ENCODE measurements around the gene CDC42BPG.

Gene CDC42BPG

GRCh38 chr11:64801561-64802369 is 42.7 kb downstream of the CDC42BPG start:
- ATAC-seq (replicated peaks) (no peak), DNase-seq (no peak)
- H3K4me3 Mint-ChIP-seq, result peak overlapping the region; percentile 73 to 88
- peak overlapping the region; percentile 69 to 97 for H3K27ac Mint-ChIP-seq
- peaks cover 14 to 18% of the 10 kb centered on the region in 2 donors for H3K4me1 Mint-ChIP-seq (ENCODE audit: low read depth in 2 of 2)
- H3K27me3 Mint-ChIP-seq, result no peaks in the 10 kb centered on the region
- no peaks in the 10 kb centered on the region for H3K9me3 Mint-ChIP-seq
- peaks cover 18% of the 10 kb centered on the region for H3K36me3 Mint-ChIP-seq (ENCODE audit: insufficient read depth)

- no peak for DNase-seq
Measured at GRCh38 chr11:64801158-64801464, 43.3 kb downstream of the CDC42BPG start.

GRCh38 chr11:64800303-64801157 is 43.9 kb downstream of the CDC42BPG start:
- Mint-ChIP-seq H3K9me3 (no peaks in the 10 kb centered on the region), H3K4me1 (ENCODE audit: low read depth in 2 of 2) (peaks cover 14 to 15% of the 10 kb centered on the region in 2 donors), H3K27me3 (no peaks in the 10 kb centered on the region), H3K4me3 (peak overlapping the region in 1 of 2 donors; percentile 17), H3K36me3 (ENCODE audit: insufficient read depth) (peaks cover 16% of the 10 kb centered on the region), H3K27ac (peak overlapping the region in 1 of 2 donors; percentile 97)
- no peak for ATAC-seq (replicated peaks)
- DNase-seq, result no peak

More at GRCh38 chr11:64801158-64801464, 43.3 kb downstream of the CDC42BPG start:
- H3K4me3 Mint-ChIP-seq, result peak overlapping the region in 1 of 2 donors; percentile 17
- no peaks in the 10 kb centered on the region for H3K27me3 Mint-ChIP-seq
- H3K27ac Mint-ChIP-seq, result peak overlapping the region in 1 of 2 donors; percentile 97
- peaks cover 15 to 17% of the 10 kb centered on the region in 2 donors for H3K4me1 Mint-ChIP-seq (ENCODE audit: low read depth in 2 of 2)
- no peaks in the 10 kb centered on the region for H3K9me3 Mint-ChIP-seq
- H3K36me3 Mint-ChIP-seq (ENCODE audit: insufficient read depth), result peaks cover 13% of the 10 kb centered on the region
- no peak for ATAC-seq (replicated peaks)

GRCh38 chr11:64799623-64800302 is 44.7 kb downstream of the CDC42BPG start:
- DNase-seq (no peak), ATAC-seq (replicated peaks) (no peak)
- Mint-ChIP-seq H3K9me3 (no peaks in the 10 kb centered on the region), H3K4me1 (ENCODE audit: low read depth in 2 of 2) (peaks cover 14 to 15% of the 10 kb centered on the region in 2 donors), H3K27me3 (no peaks in the 10 kb centered on the region), H3K27ac (peak overlapping the region in 1 of 2 donors; percentile 63), H3K4me3 (no peak overlapping the region), H3K36me3 (ENCODE audit: insufficient read depth) (peaks cover 17% of the 10 kb centered on the region)

GRCh38 chr11:64799256-64799622 is 45.2 kb downstream of the CDC42BPG start:
- H3K4me3 Mint-ChIP-seq, result no peak overlapping the region
- peaks cover 19% of the 10 kb centered on the region for H3K36me3 Mint-ChIP-seq (ENCODE audit: insufficient read depth)
- H3K27me3 Mint-ChIP-seq, result no peaks in the 10 kb centered on the region
- no peak for DNase-seq
- ATAC-seq (replicated peaks), result no peak
- H3K4me1 Mint-ChIP-seq (ENCODE audit: low read depth in 2 of 2), result peaks cover 14 to 17% of the 10 kb centered on the region in 2 donors
- H3K27ac Mint-ChIP-seq, result peak overlapping the region in 1 of 2 donors; percentile 63
- H3K9me3 Mint-ChIP-seq, result no peaks in the 10 kb centered on the region

- H3K27me3 Mint-ChIP-seq, result no peaks in the 10 kb centered on the region
- peaks cover 22% of the 10 kb centered on the region for H3K36me3 Mint-ChIP-seq (ENCODE audit: insufficient read depth)
- no peak overlapping the region for H3K4me3 Mint-ChIP-seq
- ATAC-seq (replicated peaks) (no peak), DNase-seq (no peak)
- H3K27ac Mint-ChIP-seq, result peak overlapping the region in 1 of 2 donors; percentile 53
- H3K9me3 Mint-ChIP-seq, result no peaks in the 10 kb centered on the region
- peaks cover 4 to 12% of the 10 kb centered on the region in 2 donors for H3K4me1 Mint-ChIP-seq (ENCODE audit: low read depth in 2 of 2)
Measured at GRCh38 chr11:64796757-64797541, 47.5 kb downstream of the CDC42BPG start.

- H3K4me1 Mint-ChIP-seq (ENCODE audit: low read depth in 2 of 2), result peaks cover 4 to 12% of the 10 kb centered on the region in 2 donors
- DNase-seq (no peak), ATAC-seq (replicated peaks) (no peak)
- peaks cover 23% of the 10 kb centered on the region for H3K36me3 Mint-ChIP-seq (ENCODE audit: insufficient read depth)
- H3K9me3 Mint-ChIP-seq, result no peaks in the 10 kb centered on the region
- peak overlapping the region in 1 of 2 donors; percentile 53 for H3K27ac Mint-ChIP-seq
- H3K27me3 Mint-ChIP-seq, result no peaks in the 10 kb centered on the region
- no peak overlapping the region for H3K4me3 Mint-ChIP-seq
Measured at GRCh38 chr11:64796047-64796756, 48.3 kb downstream of the CDC42BPG start.

GRCh38 chr11:64794526-64794925 is 49.9 kb downstream of the CDC42BPG start:
- Mint-ChIP-seq H3K27ac (peak overlapping the region in 1 of 2 donors; percentile 86), H3K27me3 (no peaks in the 10 kb centered on the region), H3K4me3 (no peak overlapping the region), H3K9me3 (no peaks in the 10 kb centered on the region), H3K4me1 (ENCODE audit: low read depth in 2 of 2) (peaks cover 4 to 11% of the 10 kb centered on the region in 2 donors), H3K36me3 (ENCODE audit: insufficient read depth) (peaks cover 21% of the 10 kb centered on the region)
- no peak for ATAC-seq (replicated peaks)
- DNase-seq, result no peak

GRCh38 chr11:64793271-64794160 is 50.9 kb downstream of the CDC42BPG start:
- peak overlapping the region; percentile 48 to 86 for H3K27ac Mint-ChIP-seq
- H3K4me3 Mint-ChIP-seq, result no peak overlapping the region
- H3K27me3 Mint-ChIP-seq, result no peaks in the 10 kb centered on the region
- H3K4me1 Mint-ChIP-seq (ENCODE audit: low read depth in 2 of 2), result peaks cover 0 to 11% of the 10 kb centered on the region in 2 donors
- H3K9me3 Mint-ChIP-seq, result no peaks in the 10 kb centered on the region
- peaks cover 21% of the 10 kb centered on the region for H3K36me3 Mint-ChIP-seq (ENCODE audit: insufficient read depth)
- DNase-seq (no peak), ATAC-seq (replicated peaks) (no peak)

- H3K36me3 Mint-ChIP-seq (ENCODE audit: insufficient read depth), result peaks cover 28% of the 10 kb centered on the region
- no peaks in the 10 kb centered on the region for H3K27me3 Mint-ChIP-seq
- H3K9me3 Mint-ChIP-seq, result no peaks in the 10 kb centered on the region
- H3K4me1 Mint-ChIP-seq (ENCODE audit: low read depth in 2 of 2), result peaks cover 0 to 14% of the 10 kb centered on the region in 2 donors
- DNase-seq (no peak), ATAC-seq (replicated peaks) (no peak)
- peak overlapping the region in 1 of 2 donors; percentile 86 for H3K27ac Mint-ChIP-seq
- H3K4me3 Mint-ChIP-seq, result no peak overlapping the region
Measured at GRCh38 chr11:64792482-64792881, 52.0 kb downstream of the CDC42BPG start.

- ATAC-seq (replicated peaks) (no peak), DNase-seq (no peak)
- no peaks in the 10 kb centered on the region for H3K27me3 Mint-ChIP-seq
- H3K9me3 Mint-ChIP-seq, result no peaks in the 10 kb centered on the region
- H3K4me1 Mint-ChIP-seq (ENCODE audit: low read depth in 2 of 2), result peaks cover 0 to 14% of the 10 kb centered on the region in 2 donors
- H3K36me3 Mint-ChIP-seq (ENCODE audit: insufficient read depth), result peaks cover 28% of the 10 kb centered on the region
- peak overlapping the region; percentile 60 to 67 for H3K27ac Mint-ChIP-seq
- no peak overlapping the region for H3K4me3 Mint-ChIP-seq
Measured at GRCh38 chr11:64791781-64792291, 52.6 kb downstream of the CDC42BPG start.

Measured in effector memory CD8-positive, alpha-beta T cell (primary cell).